Globus pallidus (tissue), 1 donor: ENCODE data around the gene DPP4.
"Not testable (repeated sequence)": the region's sequence is repeated elsewhere in the genome, so short reads cannot be mapped to it uniquely, and the experiment has no call there.

ENCODE experiments used
- DNase-seq: peaks from one replicate; pipeline ENCODE4 v3.0.0-alpha.2; 2015; ENCODE audit warnings: low spot score

The DPP4 gene

GRCh38 chr2:161990036-161990435 lies 84.0 kb downstream of the DPP4 start:
- DNase-seq = no peak

DNA sequence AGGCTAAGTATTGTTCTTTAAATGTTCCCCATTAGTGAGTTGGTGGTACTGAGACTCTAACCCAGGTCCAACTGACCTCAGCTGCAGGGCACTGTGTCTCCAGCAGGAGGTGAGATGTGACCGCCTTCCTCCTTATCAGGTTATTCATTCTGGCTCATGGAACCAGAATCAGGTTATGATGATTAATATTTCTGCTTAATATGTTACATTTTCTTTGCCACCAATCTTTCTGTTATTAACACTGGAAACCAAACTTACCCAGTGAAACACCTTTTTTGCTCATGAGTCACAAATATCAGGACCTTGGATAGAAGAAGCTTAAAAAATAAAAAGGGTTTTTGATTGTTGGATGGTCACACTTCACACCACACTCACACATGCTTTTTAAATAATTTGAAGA lies 85.4 kb downstream of the DPP4 start:
- DNase-seq = no peak

GRCh38 chr2:161987311-161987710 lies 86.7 kb downstream of the DPP4 start:
- no peak for DNase-seq

DNA sequence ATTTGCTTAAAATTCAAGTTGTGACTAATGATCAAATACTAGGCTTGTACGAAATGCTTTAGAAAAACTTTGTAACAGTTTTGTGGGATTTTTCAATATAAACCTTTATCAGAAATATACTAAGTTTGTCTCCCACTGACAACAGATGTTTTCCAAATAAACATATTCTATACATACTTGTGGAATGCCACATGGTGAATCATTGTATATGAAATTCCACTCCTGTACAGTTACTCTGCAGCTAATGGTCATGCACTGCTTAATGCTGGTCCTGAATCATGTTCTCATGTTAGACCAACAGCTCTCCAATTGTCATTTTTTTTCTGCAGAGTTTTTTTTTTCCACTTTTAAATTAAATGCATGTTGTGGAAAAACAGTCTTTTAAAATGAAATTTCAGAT lies 90.1 kb downstream of the DPP4 start:
- DNase-seq = no peak

GRCh38 chr2:161983331-161983651 lies 90.7 kb downstream of the DPP4 start:
- DNase-seq = no peak

GRCh38 chr2:161982548-161983330 lies 91.3 kb downstream of the DPP4 start:
- no peak for DNase-seq

DNA sequence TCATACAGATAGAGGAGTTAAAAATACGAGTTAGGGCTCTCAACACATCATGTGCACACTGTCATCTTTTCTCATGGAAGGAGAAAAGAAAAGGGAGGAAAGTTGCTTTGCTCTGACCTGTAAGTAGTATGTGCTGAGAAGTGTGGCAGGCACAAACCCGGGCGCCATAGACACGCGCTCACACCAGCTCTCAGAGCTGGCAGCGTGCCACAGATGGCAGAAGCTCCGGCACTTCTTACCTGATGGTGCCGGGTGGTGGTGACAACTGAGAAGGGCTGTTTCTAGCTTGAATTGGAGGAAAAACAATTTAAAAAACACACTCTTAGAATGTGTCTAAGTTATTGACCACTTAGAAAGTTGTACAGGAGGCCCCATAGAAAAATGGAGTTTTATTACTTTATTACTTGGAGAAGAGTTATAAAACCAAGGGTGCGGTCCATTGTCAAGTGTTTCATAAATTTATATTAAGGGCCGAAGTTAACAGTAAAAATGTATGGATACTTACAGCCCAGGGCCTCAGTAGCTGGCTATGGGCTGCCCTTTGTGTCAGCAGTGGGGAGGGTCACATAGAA lies 92.2 kb downstream of the DPP4 start:
- no peak for DNase-seq

DNA sequence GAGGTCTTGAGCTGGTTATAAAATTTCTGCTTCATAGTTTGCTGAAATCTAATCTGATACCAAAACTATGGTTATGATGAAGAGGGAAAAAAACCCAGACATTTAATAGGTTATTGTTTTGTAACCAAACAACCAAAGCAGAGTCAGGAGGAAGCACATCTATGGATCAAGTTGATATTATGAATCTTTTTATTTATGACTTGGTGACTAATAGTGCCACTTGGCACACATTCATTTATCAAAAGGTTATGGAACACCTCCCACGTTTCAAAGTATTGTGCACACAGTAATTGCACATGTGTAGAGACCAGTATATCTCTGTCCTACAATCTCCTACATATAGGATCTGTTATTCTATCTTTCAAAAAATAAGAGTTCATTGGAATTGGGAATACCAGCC lies 93.0 kb downstream of the DPP4 start:
- no peak for DNase-seq

DNA sequence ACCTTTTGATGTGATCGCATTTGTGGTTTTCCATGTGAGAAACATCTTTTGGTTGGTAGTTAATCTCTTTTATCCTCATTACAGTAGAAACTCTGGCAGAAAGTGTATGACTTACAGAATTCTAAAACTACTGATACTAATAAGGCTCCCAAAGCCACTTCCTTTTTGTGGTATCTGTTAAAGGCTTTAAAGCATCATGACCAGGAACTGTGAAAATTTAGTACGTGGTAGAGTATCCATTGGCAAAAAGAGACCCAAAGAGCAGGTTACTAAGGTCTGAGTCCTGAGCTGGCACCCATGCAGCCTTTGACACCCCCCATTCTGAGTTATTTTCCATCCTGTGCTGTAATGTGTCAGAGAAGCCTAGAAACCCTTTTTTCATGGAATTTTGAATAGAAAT lies 94.5 kb downstream of the DPP4 start:
- no peak for DNase-seq

DNA sequence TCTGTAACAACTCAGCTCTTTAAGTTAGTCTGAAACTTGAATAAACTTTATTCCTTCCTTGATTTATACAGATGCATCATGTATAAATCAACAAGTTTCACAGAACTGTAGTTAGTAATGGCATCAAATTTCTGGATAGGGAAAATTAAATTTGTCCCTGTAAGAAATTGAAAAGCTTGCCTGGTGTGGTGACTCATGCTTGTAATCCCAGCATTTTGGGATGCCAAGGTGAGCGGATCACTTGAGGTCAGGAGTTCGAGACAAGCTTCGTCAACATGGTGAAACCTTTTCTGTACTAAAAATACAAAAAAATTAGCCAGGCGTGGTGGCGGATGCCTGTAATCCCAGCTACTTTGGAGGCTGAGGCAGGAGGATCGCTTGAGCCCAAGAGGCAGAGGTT lies 96.1 kb downstream of the DPP4 start:
- DNase-seq = not testable (repeated sequence)

GRCh38 chr2:161976917-161977316 lies 97.1 kb downstream of the DPP4 start:
- DNase-seq = no peak

DNA sequence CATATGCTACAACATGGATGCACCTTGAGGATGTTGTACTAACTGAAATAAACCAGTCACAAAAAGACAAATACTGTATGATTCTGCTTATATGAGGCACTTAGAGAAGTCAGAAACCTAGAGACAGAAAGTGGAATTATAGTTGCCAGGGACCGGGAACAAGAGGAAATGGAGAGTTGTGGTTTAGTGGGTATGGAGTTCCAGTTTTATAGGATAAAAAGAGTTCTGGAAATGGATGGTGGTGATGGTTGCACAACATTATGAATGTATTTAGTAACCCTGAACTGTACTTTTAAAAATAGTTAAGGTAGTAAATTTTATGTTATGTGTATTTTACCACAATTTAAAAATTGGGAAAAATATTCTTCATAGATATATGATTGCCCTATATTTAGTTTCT lies 97.7 kb downstream of the DPP4 start:
- DNase-seq = no peak

DNA sequence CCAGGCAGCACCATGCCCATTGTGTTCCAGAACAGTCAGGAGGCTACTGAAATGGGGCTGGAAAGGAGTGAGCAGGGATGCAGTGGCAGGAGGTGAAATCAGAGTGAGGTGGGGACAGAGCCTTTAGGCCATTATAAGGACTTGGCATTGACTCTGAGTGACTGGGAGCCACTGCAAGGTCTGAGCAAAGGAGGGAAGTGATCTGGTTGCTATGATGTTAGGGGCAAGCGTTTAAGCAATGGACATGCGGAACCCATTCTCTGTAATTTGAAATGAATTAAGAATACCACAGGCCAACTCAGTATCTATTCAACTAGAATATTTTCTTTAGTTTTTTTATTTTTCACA lies 98.2 kb downstream of the DPP4 start:
- no peak for DNase-seq

- no peak for DNase-seq
These were observed 98.8 kb downstream of the DPP4 start for GRCh38 chr2:161975062-161975812.

DNA sequence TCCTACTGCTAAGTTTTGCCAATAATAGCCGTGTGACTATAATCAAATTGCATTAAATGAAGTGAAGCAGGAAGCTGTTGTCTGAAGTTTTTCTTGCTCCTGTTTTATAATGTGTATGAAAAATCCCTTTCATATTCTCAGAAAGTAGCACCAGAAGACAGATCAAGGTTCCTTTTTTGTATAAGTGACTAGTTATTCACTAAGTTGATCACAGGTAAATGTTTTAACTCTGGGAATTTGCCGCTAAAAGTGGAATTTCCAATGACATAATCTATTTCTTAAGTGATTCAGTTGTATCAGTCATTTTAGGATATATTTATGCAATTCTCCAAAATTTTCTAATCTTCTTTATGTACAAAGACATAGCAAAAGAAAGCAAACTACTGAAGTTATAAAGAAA lies 99.6 kb downstream of the DPP4 start:
- no peak for DNase-seq

GRCh38 chr2:161972866-161973265 lies 101.1 kb downstream of the DPP4 start:
- no peak for DNase-seq

DNA sequence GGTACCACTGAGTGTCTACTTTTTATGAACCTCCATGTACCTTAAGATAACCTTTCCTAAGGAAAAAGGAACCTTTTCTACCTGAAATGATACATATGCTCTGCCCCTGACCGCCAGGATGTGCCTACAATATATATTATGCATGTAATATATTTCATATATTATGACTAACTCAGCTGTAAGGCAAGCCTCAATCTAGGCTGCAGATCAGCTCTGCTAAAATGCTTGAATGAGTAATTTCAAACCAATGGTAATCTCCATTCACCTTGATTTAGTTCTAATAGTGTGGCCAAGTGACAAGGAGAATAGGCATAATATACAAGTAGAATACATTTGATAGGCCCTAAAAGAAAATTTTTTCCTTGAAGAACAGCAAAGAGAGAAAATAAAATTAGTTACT lies 101.8 kb downstream of the DPP4 start:
- DNase-seq = no peak

DNA sequence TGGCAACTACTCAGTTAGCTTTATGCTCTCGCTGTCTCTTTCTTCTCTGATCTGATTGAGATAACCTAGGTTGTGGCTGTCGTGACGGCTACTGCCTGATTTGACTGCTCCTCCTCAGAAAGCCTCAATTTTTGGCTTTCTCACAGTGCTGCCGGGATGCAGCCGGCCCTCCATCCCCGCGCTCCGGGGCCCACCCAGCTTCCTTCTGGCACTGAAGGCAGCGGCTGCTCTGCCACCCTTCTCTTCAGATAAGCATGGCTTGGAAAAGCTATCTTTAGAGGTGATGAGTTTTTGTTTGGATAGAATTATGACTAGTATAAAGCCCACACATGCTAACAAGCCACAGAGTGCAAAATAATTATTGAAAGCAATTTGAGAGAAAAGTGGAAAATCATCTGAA lies 102.5 kb downstream of the DPP4 start:
- no peak for DNase-seq

DNA sequence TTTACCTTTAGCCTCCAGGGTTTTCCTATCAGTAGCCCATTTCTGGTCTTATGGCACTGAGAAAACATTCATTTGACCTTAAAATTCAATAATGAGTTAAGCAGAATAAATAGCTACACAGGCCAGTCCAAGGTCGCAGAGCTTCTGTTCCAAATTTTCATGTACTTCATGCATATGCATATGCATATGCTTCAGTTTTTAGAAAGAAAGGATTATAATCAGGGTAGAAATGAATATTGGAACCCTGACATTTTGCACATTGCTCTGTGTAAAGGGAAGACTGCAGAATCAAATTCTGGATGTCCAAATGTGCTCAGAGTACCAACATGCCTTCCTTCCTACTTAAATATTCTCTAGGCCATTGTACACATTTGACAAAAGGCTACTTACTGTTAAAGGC lies 104.9 kb downstream of the DPP4 start:
- DNase-seq = no peak

GRCh38 chr2:161965994-161966393 lies 108.0 kb downstream of the DPP4 start:
- DNase-seq = no peak

GRCh38 chr2:161964160-161964559 lies 109.9 kb downstream of the DPP4 start:
- DNase-seq = no peak

- DNase-seq = no peak
These were observed 111.9 kb downstream of the DPP4 start for GRCh38 chr2:161962160-161962559.

GRCh38 chr2:161961061-161961460 lies 113.0 kb downstream of the DPP4 start:
- DNase-seq = no peak

GRCh38 chr2:161956738-161957137 lies 117.3 kb downstream of the DPP4 start:
- no peak for DNase-seq
